ENCODE results near the gene TACC2. TPM values are rescaled to one million over a fixed set of nuclear protein-coding genes. Genes with fewer than 3 reads are reported as not detected.
A peak's percentile ranks its signal among the peaks of the same experiment; 100 is the strongest.

Gene TACC2
- total and polyA plus RNA-seq, 3 experiments from 2014 or later, result not detected

- no peak for DNase-seq
- peaks cover 8 to 55% of the 10 kb centered on the region in 2 donors for H3K27me3 Mint-ChIP-seq
- no peaks in the 10 kb centered on the region for H3K36me3 ChIP-seq (ENCODE audit: insufficient read depth, low read length)
- peaks cover 6% of the 10 kb centered on the region for H3K27me3 ChIP-seq (ENCODE audit: insufficient read depth, low read length, poor library complexity, severe bottlenecking)
- H3K4me3 Mint-ChIP-seq, result no peak overlapping the region
- H3K9me3 Mint-ChIP-seq, result peaks cover 0 to 6% (median under 1%) of the 10 kb centered on the region in 5 donors
- H3K27ac ChIP-seq (ENCODE audit: low read depth, low read length), result no peak overlapping the region
- peaks cover 3 to 5% (median 4%) of the 10 kb centered on the region in 3 donors for H3K4me1 Mint-ChIP-seq
- no peaks in the 10 kb centered on the region for H3K36me3 Mint-ChIP-seq
- POLR2A ChIA-PET, result no interaction called here
- H3K4me1 ChIP-seq (ENCODE audit: insufficient read depth, low read length), result no peaks in the 10 kb centered on the region
- CTCF ChIA-PET, result no interaction called here
- H3K27ac Mint-ChIP-seq, result peak overlapping the region in 1 of 8 donors; percentile 34
- no peaks in the 10 kb centered on the region for H3K9me3 ChIP-seq (ENCODE audit: low read length)
- no peak overlapping the region for H3K4me3 ChIP-seq (ENCODE audit: low read length)
Observed at GRCh38 chr10:121994429-121994941, 5.5 kb downstream of the TACC2 start.

- H3K4me3 ChIP-seq (ENCODE audit: low read length), result no peak overlapping the region
- DNase-seq, result no peak
- H3K27ac ChIP-seq (ENCODE audit: low read depth, low read length), result no peak overlapping the region
- H3K36me3 ChIP-seq (ENCODE audit: insufficient read depth, low read length), result no peaks in the 10 kb centered on the region
- POLR2A ChIA-PET, result no interaction called here
- Mint-ChIP-seq H3K27ac (no peak overlapping the region), H3K4me1 (no peaks in the 10 kb centered on the region), H3K4me3 (no peak overlapping the region), H3K27me3 (peaks cover 12 to 38% of the 10 kb centered on the region in 2 donors), H3K36me3 (peaks cover 0 to 10% (median 0%) of the 10 kb centered on the region in 3 donors), H3K9me3 (peaks cover 25 to 30% (median 26%) of the 10 kb centered on the region in 5 donors)
- CTCF ChIA-PET, result no interaction called here
- H3K9me3 ChIP-seq (ENCODE audit: low read length), result no peaks in the 10 kb centered on the region
- H3K4me1 ChIP-seq (ENCODE audit: insufficient read depth, low read length), result no peaks in the 10 kb centered on the region
- peaks cover 6% of the 10 kb centered on the region for H3K27me3 ChIP-seq (ENCODE audit: insufficient read depth, low read length, poor library complexity, severe bottlenecking)
Observed at GRCh38 chr10:121998462-121998861, 9.5 kb downstream of the TACC2 start.

- Mint-ChIP-seq H3K9me3 (peaks cover 25 to 35% (median 26%) of the 10 kb centered on the region in 5 donors), H3K27me3 (peaks cover 12 to 32% of the 10 kb centered on the region in 2 donors), H3K36me3 (peaks cover 0 to 10% (median 0%) of the 10 kb centered on the region in 3 donors), H3K4me3 (no peak overlapping the region), H3K4me1 (no peaks in the 10 kb centered on the region), H3K27ac (no peak overlapping the region)
- DNase-seq, result no peak
- Histone ChIP-seq H3K4me3 (ENCODE audit: low read length) (no peak overlapping the region), H3K27me3 (ENCODE audit: insufficient read depth, low read length, poor library complexity, severe bottlenecking) (peaks cover 6% of the 10 kb centered on the region), H3K4me1 (ENCODE audit: insufficient read depth, low read length) (no peaks in the 10 kb centered on the region), H3K27ac (ENCODE audit: low read depth, low read length) (no peak overlapping the region), H3K9me3 (ENCODE audit: low read length) (no peaks in the 10 kb centered on the region), H3K36me3 (ENCODE audit: insufficient read depth, low read length) (no peaks in the 10 kb centered on the region)
- POLR2A ChIA-PET, result no interaction called here
- CTCF ChIA-PET, result no interaction called here
Observed at GRCh38 chr10:121999301-121999700, 10.3 kb downstream of the TACC2 start.

- Mint-ChIP-seq H3K36me3 (peaks cover 0 to 10% (median 0%) of the 10 kb centered on the region in 3 donors), H3K9me3 (peaks cover 25 to 37% (median 29%) of the 10 kb centered on the region in 5 donors), H3K27ac (no peak overlapping the region), H3K4me1 (no peaks in the 10 kb centered on the region), H3K4me3 (no peak overlapping the region), H3K27me3 (peaks cover 10 to 13% of the 10 kb centered on the region in 2 donors)
- no peak overlapping the region for H3K27ac ChIP-seq (ENCODE audit: low read depth, low read length)
- ChIA-PET POLR2A (no interaction called here), CTCF (no interaction called here)
- H3K36me3 ChIP-seq (ENCODE audit: insufficient read depth, low read length), result no peaks in the 10 kb centered on the region
- H3K27me3 ChIP-seq (ENCODE audit: insufficient read depth, low read length, poor library complexity, severe bottlenecking), result peaks cover 4% of the 10 kb centered on the region
- H3K9me3 ChIP-seq (ENCODE audit: low read length), result no peaks in the 10 kb centered on the region
- H3K4me1 ChIP-seq (ENCODE audit: insufficient read depth, low read length), result no peaks in the 10 kb centered on the region
- H3K4me3 ChIP-seq (ENCODE audit: low read length), result no peak overlapping the region
- DNase-seq, result no peak
Observed at GRCh38 chr10:122001698-122002097, 12.7 kb downstream of the TACC2 start.

- POLR2A ChIA-PET, result no interaction called here
- H3K9me3 Mint-ChIP-seq, result peaks cover 6 to 12% (median 8%) of the 10 kb centered on the region in 5 donors
Observed at GRCh38 chr10:122007415-122007814, 18.5 kb downstream of the TACC2 start.

GRCh38 chr10:122010405-122011050, 21.6 kb downstream of the TACC2 start:
- POLR2A ChIA-PET, result no interaction called here
- Histone ChIP-seq H3K36me3 (ENCODE audit: insufficient read depth, low read length) (no peaks in the 10 kb centered on the region), H3K9me3 (ENCODE audit: low read length) (no peaks in the 10 kb centered on the region), H3K27ac (ENCODE audit: low read depth, low read length) (no peak overlapping the region), H3K4me1 (ENCODE audit: insufficient read depth, low read length) (no peaks in the 10 kb centered on the region), H3K27me3 (ENCODE audit: insufficient read depth, low read length, poor library complexity, severe bottlenecking) (no peaks in the 10 kb centered on the region), H3K4me3 (ENCODE audit: low read length) (no peak overlapping the region)
- Mint-ChIP-seq H3K4me1 (no peaks in the 10 kb centered on the region), H3K9me3 (peaks cover 0 to 4% (median 0%) of the 10 kb centered on the region in 5 donors), H3K36me3 (no peaks in the 10 kb centered on the region), H3K4me3 (no peak overlapping the region), H3K27ac (no peak overlapping the region), H3K27me3 (peaks cover 18 to 41% of the 10 kb centered on the region in 2 donors)
- CTCF ChIA-PET, result no interaction called here
- no peak for DNase-seq

More at GRCh38 chr10:122007415-122007814, 18.5 kb downstream of the TACC2 start:
- Histone ChIP-seq H3K4me1 (ENCODE audit: insufficient read depth, low read length) (no peaks in the 10 kb centered on the region), H3K27ac (ENCODE audit: low read depth, low read length) (no peak overlapping the region), H3K27me3 (ENCODE audit: insufficient read depth, low read length, poor library complexity, severe bottlenecking) (no peaks in the 10 kb centered on the region), H3K4me3 (ENCODE audit: low read length) (no peak overlapping the region), H3K9me3 (ENCODE audit: low read length) (no peaks in the 10 kb centered on the region), H3K36me3 (ENCODE audit: insufficient read depth, low read length) (no peaks in the 10 kb centered on the region)
- no peaks in the 10 kb centered on the region for H3K4me1 Mint-ChIP-seq
- H3K36me3 Mint-ChIP-seq, result peaks cover 0 to 4% (median 0%) of the 10 kb centered on the region in 3 donors
- DNase-seq, result no peak
- no peak overlapping the region for H3K27ac Mint-ChIP-seq
- H3K4me3 Mint-ChIP-seq, result no peak overlapping the region
- H3K27me3 Mint-ChIP-seq, result peaks cover 10 to 28% of the 10 kb centered on the region in 2 donors
- CTCF ChIA-PET, result no interaction called here

GRCh38 chr10:122012731-122013130, 23.8 kb downstream of the TACC2 start:
- H3K4me1 Mint-ChIP-seq, result no peaks in the 10 kb centered on the region
- no peak overlapping the region for H3K4me3 Mint-ChIP-seq
- peaks cover 19 to 42% of the 10 kb centered on the region in 2 donors for H3K27me3 Mint-ChIP-seq
- H3K9me3 Mint-ChIP-seq, result peaks cover 0 to 1% (median 0%) of the 10 kb centered on the region in 5 donors
- ChIA-PET CTCF (no interaction called here), POLR2A (no interaction called here)
- H3K4me1 ChIP-seq (ENCODE audit: insufficient read depth, low read length), result no peaks in the 10 kb centered on the region
- no peak overlapping the region for H3K4me3 ChIP-seq (ENCODE audit: low read length)
- no peaks in the 10 kb centered on the region for H3K27me3 ChIP-seq (ENCODE audit: insufficient read depth, low read length, poor library complexity, severe bottlenecking)
- H3K27ac ChIP-seq (ENCODE audit: low read depth, low read length), result no peak overlapping the region
- no peaks in the 10 kb centered on the region for H3K36me3 ChIP-seq (ENCODE audit: insufficient read depth, low read length)
- H3K27ac Mint-ChIP-seq, result no peak overlapping the region
- no peaks in the 10 kb centered on the region for H3K9me3 ChIP-seq (ENCODE audit: low read length)
- DNase-seq, result no peak
- H3K36me3 Mint-ChIP-seq, result no peaks in the 10 kb centered on the region

GRCh38 chr10:122013311-122013780, 24.4 kb downstream of the TACC2 start:
- DNase-seq, result no peak
- CTCF ChIA-PET, result no interaction called here
- POLR2A ChIA-PET, result no interaction called here
- Histone ChIP-seq H3K36me3 (ENCODE audit: insufficient read depth, low read length) (no peaks in the 10 kb centered on the region), H3K27me3 (ENCODE audit: insufficient read depth, low read length, poor library complexity, severe bottlenecking) (no peaks in the 10 kb centered on the region), H3K9me3 (ENCODE audit: low read length) (no peaks in the 10 kb centered on the region), H3K27ac (ENCODE audit: low read depth, low read length) (no peak overlapping the region), H3K4me3 (ENCODE audit: low read length) (no peak overlapping the region), H3K4me1 (ENCODE audit: insufficient read depth, low read length) (no peaks in the 10 kb centered on the region)
- Mint-ChIP-seq H3K9me3 (no peaks in the 10 kb centered on the region), H3K36me3 (no peaks in the 10 kb centered on the region), H3K4me3 (no peak overlapping the region), H3K27ac (no peak overlapping the region), H3K27me3 (peaks cover 19 to 44% of the 10 kb centered on the region in 2 donors), H3K4me1 (no peaks in the 10 kb centered on the region)

Measured in CD8-positive, alpha-beta memory T cell (primary cell).